ENCODE data around the gene CRTC1.
A peak's percentile ranks its signal among the peaks of the same experiment; 100 is the strongest.

- no peak for TF ChIP-seq EZH2 (IDR thresholded peaks at IDR 0.05; ENCODE audit: borderline replicate concordance, low read depth, low read length, poor library complexity, severe bottlenecking)
- TF ChIP-seq, protein P1, sequence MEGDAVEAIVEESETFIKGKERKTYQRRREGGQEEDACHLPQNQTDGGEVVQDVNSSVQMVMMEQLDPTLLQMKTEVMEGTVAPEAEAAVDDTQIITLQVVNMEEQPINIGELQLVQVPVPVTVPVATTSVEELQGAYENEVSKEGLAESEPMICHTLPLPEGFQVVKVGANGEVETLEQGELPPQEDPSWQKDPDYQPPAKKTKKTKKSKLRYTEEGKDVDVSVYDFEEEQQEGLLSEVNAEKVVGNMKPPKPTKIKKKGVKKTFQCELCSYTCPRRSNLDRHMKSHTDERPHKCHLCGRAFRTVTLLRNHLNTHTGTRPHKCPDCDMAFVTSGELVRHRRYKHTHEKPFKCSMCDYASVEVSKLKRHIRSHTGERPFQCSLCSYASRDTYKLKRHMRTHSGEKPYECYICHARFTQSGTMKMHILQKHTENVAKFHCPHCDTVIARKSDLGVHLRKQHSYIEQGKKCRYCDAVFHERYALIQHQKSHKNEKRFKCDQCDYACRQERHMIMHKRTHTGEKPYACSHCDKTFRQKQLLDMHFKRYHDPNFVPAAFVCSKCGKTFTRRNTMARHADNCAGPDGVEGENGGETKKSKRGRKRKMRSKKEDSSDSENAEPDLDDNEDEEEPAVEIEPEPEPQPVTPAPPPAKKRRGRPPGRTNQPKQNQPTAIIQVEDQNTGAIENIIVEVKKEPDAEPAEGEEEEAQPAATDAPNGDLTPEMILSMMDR (conservative IDR thresholded peaks at IDR 0.05; ENCODE audit: low read depth, low read length), result 0 out of 2 replicates have a peak, but pooled peaks have one; percentile 12
These were observed 47.5 kb downstream of the CRTC1 start for GRCh38 chr19:18730885-18731513.
